GM23338 (cell line): ENCODE data around the gene NACA2. TPM values are rescaled to one million over a fixed set of nuclear protein-coding genes. Genes with fewer than 3 reads are reported as not detected.

Experiments used
- ATAC-seq: fragments of 200-7000 bp; cut with Tn5 transposase; 3 replicates; pipeline ENCODE4 v1.9.1; 2020
- DNase-seq: peaks from one replicate; pipeline ENCODE4 v3.0.0-alpha.2; 2015; ENCODE audit warnings: low spot score
- H2AFZ ChIP-seq: fragments of 200-600 bp; sonication (generic); 2 replicates; pipeline ENCODE4 v1.8.0; 2016; ENCODE audit warnings: antibody characterized with exemption, mild to moderate bottlenecking, moderate library complexity
- H3F3A ChIP-seq: fragments of 200-600 bp; sonication (generic); replicated peaks from 2 replicates; pipeline ENCODE4 v1.8.0; 2017; ENCODE audit warnings: antibody characterized with exemption, mixed run types, low read depth
- H3K27ac ChIP-seq: fragments of 200-600 bp; sonication (generic); 2 replicates; pipeline ENCODE4 v1.6.1; 2016; ENCODE audit warnings: low read depth
- H3K27me3 ChIP-seq: fragments of 200-600 bp; sonication (generic); 2 replicates; pipeline ENCODE4 v1.8.0; 2016; ENCODE audit warnings: mild to moderate bottlenecking, mixed run types, moderate library complexity; ENCODE audit not compliant: insufficient read depth
- H3K36me3 ChIP-seq: fragments of 200-600 bp; sonication (generic); 2 replicates; pipeline ENCODE4 v1.8.0; 2016; ENCODE audit warnings: mild to moderate bottlenecking; ENCODE audit not compliant: insufficient read depth
- H3K4me1 ChIP-seq: fragments of 200-600 bp; sonication (generic); 2 replicates; pipeline ENCODE4 v1.8.0; 2016; ENCODE audit warnings: mild to moderate bottlenecking, moderate library complexity; ENCODE audit not compliant: insufficient read depth
- H3K4me2 ChIP-seq: fragments of 200-600 bp; sonication (generic); 2 replicates; pipeline ENCODE4 v1.7.1; 2017; ENCODE audit warnings: mixed run types
- H3K4me3 ChIP-seq: fragments of 200-600 bp; sonication (generic); 2 replicates; pipeline ENCODE4 v1.6.1; 2016; ENCODE audit warnings: mixed run types
- H3K79me2 ChIP-seq: fragments of 200-600 bp; sonication (generic); replicated peaks from 2 replicates; pipeline ENCODE4 v1.8.0; 2017; ENCODE audit warnings: mild to moderate bottlenecking; ENCODE audit not compliant: insufficient read depth
- H3K9me2 ChIP-seq: fragments of 200-600 bp; sonication (generic); 2 replicates; pipeline ENCODE4 v1.8.0; 2017; ENCODE audit not compliant: insufficient read depth
- H4K20me1 ChIP-seq: fragments of 200-600 bp; sonication (generic); replicated peaks from 2 replicates; pipeline ENCODE4 v1.8.0; 2017; ENCODE audit warnings: mild to moderate bottlenecking; ENCODE audit not compliant: insufficient read depth
- H3K27ac Mint-ChIP-seq: 2 replicates; pipeline ENCODE4 v1.8.0; 2020; ENCODE audit warnings: inconsistent platforms, mild to moderate bottlenecking, moderate library complexity, mixed read lengths
- H3K27me3 Mint-ChIP-seq: 3 replicates; pipeline ENCODE4 v1.8.0; 2022; ENCODE audit warnings: low read depth, mild to moderate bottlenecking, moderate library complexity, mixed read lengths, inconsistent platforms; ENCODE audit not compliant: insufficient read depth, poor library complexity
- H3K36me3 Mint-ChIP-seq: 3 replicates; pipeline ENCODE4 v1.8.0; 2021; ENCODE audit warnings: low read depth, mild to moderate bottlenecking, inconsistent platforms, moderate library complexity, mixed read lengths
- H3K4me1 Mint-ChIP-seq: 3 replicates; pipeline ENCODE4 v1.8.0; 2020; ENCODE audit warnings: mild to moderate bottlenecking, inconsistent platforms, mixed read lengths
- H3K4me3 Mint-ChIP-seq: 3 replicates; pipeline ENCODE4 v1.8.0; 2021; ENCODE audit warnings: moderate library complexity, mild to moderate bottlenecking, inconsistent platforms, mixed read lengths
- H3K9me3 Mint-ChIP-seq: 3 replicates; pipeline ENCODE4 v1.8.0; 2020; ENCODE audit warnings: moderate library complexity, mild to moderate bottlenecking, inconsistent platforms, mixed read lengths
- CREB1 ChIP-seq: fragments of 250-450 bp; sonication (Bioruptor Pico); IDR thresholded peaks from 2 replicates; pipeline ENCODE4 v1.5.0; 2020; ENCODE audit warnings: low read depth, mild to moderate bottlenecking, moderate library complexity
- EZH2phosphoT487 ChIP-seq: fragments of 200-600 bp; sonication (generic); IDR thresholded peaks from one replicate; pipeline ENCODE4 v1.8.1; 2018; ENCODE audit warnings: antibody characterized with exemption; ENCODE audit not compliant: unreplicated experiment
- JUNB ChIP-seq: IDR thresholded peaks from one replicate; pipeline ENCODE4 v1.6.1; 2016; ENCODE audit warnings: antibody characterized with exemption; ENCODE audit not compliant: unreplicated experiment
- NANOG ChIP-seq: IDR thresholded peaks from 2 replicates; pipeline ENCODE4 v1.6.1; 2016; ENCODE audit warnings: antibody characterized with exemption, borderline replicate concordance
- STAT1 ChIP-seq: IDR thresholded peaks from one replicate; pipeline ENCODE4 v1.6.1; 2016; ENCODE audit warnings: antibody characterized with exemption; ENCODE audit not compliant: unreplicated experiment
- ZNF114 ChIP-seq: fragments of 250-450 bp; sonication (Bioruptor Pico); IDR thresholded peaks from 2 replicates; pipeline ENCODE4 v1.5.0; 2020; ENCODE audit warnings: mild to moderate bottlenecking, moderate library complexity
- ZNF331 ChIP-seq: fragments of 250-450 bp; sonication (Bioruptor Pico); IDR thresholded peaks from 2 replicates; pipeline ENCODE4 v1.5.0; 2020; ENCODE audit warnings: low read depth, mild to moderate bottlenecking, moderate library complexity
- polyA plus RNA-seq: library from polyadenylated mRNA; unstranded; fragments of >200 nt; fragmentation: Nextera tagmentation; extraction: Ambion mirVana; gene quantifications from 2 replicates; pipeline ENCODE4 v1.2.1, GENCODE V29; 2016
- total RNA-seq: library from RNA; depleted of rRNA; stranded (reverse); fragments of >200 nt; shearing (Covaris generic); gene quantifications from 2 replicates; pipeline ENCODE4 v1.2.3, GENCODE V29; 2014
- TF ChIP-seq, protein P1 (sequence below): fragments of 250-450 bp; sonication (Bioruptor Pico); IDR thresholded peaks from 2 replicates; pipeline ENCODE4 v1.5.0; 2020; ENCODE audit warnings: mild to moderate bottlenecking, moderate library complexity
- TF ChIP-seq, protein P2 (sequence below), 2 experiments: fragments of 200-600 bp in 1 of 2; sonication (generic) in 1 of 2; conservative IDR thresholded peaks; 2 replicates each; pipeline versions ENCODE4 v1.5.1 to v1.6.1; 2016 to 2017; ENCODE audit warnings: antibody characterized with exemption in 2 of 2, low read depth in 2 of 2, mild to moderate bottlenecking in 2 of 2, moderate library complexity in 1 of 2
- TF ChIP-seq, protein P3 (sequence below): IDR thresholded peaks from one replicate; pipeline ENCODE4 v1.6.1; 2018; ENCODE audit warnings: antibody characterized with exemption; ENCODE audit not compliant: unreplicated experiment
- TF ChIP-seq, protein P4 (sequence below): IDR thresholded peaks from 2 replicates; pipeline ENCODE4 v1.6.1; 2016; ENCODE audit warnings: antibody characterized with exemption

The NACA2 gene
- total and polyA plus RNA-seq, 2 experiments from 2014 or later, result 0.65 TPM; not detected in 1

DNA sequence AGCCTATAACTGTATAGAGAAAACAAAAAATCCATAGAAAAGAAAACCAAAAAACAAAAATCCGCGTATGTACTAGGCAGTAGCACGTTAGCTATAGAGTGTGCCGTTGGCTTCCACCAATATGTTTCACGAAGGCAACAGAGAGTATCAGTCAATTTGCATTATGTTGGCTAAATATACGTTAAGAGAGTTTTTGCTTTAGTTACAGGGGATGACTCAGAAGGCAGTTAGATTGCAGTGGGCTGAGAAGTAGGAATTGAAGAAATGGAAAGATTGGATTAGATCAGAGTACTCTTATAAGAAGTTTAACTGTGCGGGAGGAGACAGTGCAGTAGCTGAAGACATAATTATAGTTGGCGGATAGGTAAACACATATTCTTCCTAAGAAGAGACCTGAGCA lies 911 bp upstream of the NACA2 start:
- H3K9me2 ChIP-seq, result peaks cover 5% of the 10 kb centered on the region; the same call in 1 of the 2 replicates
- H3K36me3 Mint-ChIP-seq, result no peaks in the 10 kb centered on the region
- no peaks in the 10 kb centered on the region for H4K20me1 ChIP-seq
- no peaks in the 10 kb centered on the region for H3K9me3 Mint-ChIP-seq
- no peaks in the 10 kb centered on the region for H3K79me2 ChIP-seq
- no peaks in the 10 kb centered on the region for H3F3A ChIP-seq
- H3K4me1 Mint-ChIP-seq, result no peaks in the 10 kb centered on the region
- no peaks in the 10 kb centered on the region for H3K4me1 ChIP-seq
- no peaks in the 10 kb centered on the region for H3K27me3 Mint-ChIP-seq
- ATAC-seq (no peak), DNase-seq (no peak)
- no peak overlapping the region for H3K4me2 ChIP-seq
- H2AFZ ChIP-seq, result no peak overlapping the region
- no peak overlapping the region for H3K27ac Mint-ChIP-seq
- no peaks in the 10 kb centered on the region for H3K27me3 ChIP-seq
- no peak overlapping the region for H3K4me3 Mint-ChIP-seq
- H3K36me3 ChIP-seq, result no peaks in the 10 kb centered on the region
- no peak overlapping the region for H3K4me3 ChIP-seq
- TF ChIP-seq ZNF114 (CRISPR knock-in tag) (no peak), EZH2phosphoT487 (no peak), CREB1 (CRISPR knock-in tag) (no peak), NANOG (no peak), STAT1 (no peak), ZNF331 (CRISPR knock-in tag) (no peak), JUNB (no peak)
- TF ChIP-seq, protein P1, sequence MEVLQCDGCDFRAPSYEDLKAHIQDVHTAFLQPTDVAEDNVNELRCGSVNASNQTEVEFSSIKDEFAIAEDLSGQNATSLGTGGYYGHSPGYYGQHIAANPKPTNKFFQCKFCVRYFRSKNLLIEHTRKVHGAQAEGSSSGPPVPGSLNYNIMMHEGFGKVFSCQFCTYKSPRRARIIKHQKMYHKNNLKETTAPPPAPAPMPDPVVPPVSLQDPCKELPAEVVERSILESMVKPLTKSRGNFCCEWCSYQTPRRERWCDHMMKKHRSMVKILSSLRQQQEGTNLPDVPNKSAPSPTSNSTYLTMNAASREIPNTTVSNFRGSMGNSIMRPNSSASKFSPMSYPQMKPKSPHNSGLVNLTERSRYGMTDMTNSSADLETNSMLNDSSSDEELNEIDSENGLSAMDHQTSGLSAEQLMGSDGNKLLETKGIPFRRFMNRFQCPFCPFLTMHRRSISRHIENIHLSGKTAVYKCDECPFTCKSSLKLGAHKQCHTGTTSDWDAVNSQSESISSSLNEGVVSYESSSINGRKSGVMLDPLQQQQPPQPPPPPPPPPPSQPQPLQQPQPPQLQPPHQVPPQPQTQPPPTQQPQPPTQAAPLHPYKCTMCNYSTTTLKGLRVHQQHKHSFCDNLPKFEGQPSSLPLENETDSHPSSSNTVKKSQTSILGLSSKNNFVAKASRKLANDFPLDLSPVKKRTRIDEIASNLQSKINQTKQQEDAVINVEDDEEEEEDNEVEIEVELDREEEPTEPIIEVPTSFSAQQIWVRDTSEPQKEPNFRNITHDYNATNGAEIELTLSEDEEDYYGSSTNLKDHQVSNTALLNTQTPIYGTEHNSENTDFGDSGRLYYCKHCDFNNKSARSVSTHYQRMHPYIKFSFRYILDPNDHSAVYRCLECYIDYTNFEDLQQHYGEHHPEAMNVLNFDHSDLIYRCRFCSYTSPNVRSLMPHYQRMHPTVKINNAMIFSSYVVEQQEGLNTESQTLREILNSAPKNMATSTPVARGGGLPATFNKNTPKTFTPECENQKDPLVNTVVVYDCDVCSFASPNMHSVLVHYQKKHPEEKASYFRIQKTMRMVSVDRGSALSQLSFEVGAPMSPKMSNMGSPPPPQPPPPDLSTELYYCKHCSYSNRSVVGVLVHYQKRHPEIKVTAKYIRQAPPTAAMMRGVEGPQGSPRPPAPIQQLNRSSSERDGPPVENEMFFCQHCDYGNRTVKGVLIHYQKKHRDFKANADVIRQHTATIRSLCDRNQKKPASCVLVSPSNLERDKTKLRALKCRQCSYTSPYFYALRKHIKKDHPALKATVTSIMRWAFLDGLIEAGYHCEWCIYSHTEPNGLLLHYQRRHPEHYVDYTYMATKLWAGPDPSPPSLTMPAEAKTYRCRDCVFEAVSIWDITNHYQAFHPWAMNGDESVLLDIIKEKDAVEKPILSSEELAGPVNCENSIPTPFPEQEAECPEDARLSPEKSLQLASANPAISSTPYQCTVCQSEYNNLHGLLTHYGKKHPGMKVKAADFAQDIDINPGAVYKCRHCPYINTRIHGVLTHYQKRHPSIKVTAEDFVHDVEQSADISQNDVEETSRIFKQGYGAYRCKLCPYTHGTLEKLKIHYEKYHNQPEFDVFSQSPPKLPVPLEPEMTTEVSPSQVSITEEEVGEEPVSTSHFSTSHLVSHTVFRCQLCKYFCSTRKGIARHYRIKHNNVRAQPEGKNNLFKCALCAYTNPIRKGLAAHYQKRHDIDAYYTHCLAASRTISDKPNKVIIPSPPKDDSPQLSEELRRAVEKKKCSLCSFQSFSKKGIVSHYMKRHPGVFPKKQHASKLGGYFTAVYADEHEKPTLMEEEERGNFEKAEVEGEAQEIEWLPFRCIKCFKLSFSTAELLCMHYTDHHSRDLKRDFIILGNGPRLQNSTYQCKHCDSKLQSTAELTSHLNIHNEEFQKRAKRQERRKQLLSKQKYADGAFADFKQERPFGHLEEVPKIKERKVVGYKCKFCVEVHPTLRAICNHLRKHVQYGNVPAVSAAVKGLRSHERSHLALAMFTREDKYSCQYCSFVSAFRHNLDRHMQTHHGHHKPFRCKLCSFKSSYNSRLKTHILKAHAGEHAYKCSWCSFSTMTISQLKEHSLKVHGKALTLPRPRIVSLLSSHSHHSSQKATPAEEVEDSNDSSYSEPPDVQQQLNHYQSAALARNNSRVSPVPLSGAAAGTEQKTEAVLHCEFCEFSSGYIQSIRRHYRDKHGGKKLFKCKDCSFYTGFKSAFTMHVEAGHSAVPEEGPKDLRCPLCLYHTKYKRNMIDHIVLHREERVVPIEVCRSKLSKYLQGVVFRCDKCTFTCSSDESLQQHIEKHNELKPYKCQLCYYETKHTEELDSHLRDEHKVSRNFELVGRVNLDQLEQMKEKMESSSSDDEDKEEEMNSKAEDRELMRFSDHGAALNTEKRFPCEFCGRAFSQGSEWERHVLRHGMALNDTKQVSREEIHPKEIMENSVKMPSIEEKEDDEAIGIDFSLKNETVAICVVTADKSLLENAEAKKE (CRISPR knock-in tag), result no peak
- TF ChIP-seq, protein P2, sequence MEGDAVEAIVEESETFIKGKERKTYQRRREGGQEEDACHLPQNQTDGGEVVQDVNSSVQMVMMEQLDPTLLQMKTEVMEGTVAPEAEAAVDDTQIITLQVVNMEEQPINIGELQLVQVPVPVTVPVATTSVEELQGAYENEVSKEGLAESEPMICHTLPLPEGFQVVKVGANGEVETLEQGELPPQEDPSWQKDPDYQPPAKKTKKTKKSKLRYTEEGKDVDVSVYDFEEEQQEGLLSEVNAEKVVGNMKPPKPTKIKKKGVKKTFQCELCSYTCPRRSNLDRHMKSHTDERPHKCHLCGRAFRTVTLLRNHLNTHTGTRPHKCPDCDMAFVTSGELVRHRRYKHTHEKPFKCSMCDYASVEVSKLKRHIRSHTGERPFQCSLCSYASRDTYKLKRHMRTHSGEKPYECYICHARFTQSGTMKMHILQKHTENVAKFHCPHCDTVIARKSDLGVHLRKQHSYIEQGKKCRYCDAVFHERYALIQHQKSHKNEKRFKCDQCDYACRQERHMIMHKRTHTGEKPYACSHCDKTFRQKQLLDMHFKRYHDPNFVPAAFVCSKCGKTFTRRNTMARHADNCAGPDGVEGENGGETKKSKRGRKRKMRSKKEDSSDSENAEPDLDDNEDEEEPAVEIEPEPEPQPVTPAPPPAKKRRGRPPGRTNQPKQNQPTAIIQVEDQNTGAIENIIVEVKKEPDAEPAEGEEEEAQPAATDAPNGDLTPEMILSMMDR (conservative IDR thresholded peaks at IDR 0.05; ENCODE audit: low read depth in 2 of 2), result no peak
- TF ChIP-seq, protein P3, sequence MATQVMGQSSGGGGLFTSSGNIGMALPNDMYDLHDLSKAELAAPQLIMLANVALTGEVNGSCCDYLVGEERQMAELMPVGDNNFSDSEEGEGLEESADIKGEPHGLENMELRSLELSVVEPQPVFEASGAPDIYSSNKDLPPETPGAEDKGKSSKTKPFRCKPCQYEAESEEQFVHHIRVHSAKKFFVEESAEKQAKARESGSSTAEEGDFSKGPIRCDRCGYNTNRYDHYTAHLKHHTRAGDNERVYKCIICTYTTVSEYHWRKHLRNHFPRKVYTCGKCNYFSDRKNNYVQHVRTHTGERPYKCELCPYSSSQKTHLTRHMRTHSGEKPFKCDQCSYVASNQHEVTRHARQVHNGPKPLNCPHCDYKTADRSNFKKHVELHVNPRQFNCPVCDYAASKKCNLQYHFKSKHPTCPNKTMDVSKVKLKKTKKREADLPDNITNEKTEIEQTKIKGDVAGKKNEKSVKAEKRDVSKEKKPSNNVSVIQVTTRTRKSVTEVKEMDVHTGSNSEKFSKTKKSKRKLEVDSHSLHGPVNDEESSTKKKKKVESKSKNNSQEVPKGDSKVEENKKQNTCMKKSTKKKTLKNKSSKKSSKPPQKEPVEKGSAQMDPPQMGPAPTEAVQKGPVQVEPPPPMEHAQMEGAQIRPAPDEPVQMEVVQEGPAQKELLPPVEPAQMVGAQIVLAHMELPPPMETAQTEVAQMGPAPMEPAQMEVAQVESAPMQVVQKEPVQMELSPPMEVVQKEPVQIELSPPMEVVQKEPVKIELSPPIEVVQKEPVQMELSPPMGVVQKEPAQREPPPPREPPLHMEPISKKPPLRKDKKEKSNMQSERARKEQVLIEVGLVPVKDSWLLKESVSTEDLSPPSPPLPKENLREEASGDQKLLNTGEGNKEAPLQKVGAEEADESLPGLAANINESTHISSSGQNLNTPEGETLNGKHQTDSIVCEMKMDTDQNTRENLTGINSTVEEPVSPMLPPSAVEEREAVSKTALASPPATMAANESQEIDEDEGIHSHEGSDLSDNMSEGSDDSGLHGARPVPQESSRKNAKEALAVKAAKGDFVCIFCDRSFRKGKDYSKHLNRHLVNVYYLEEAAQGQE, result no peak
- TF ChIP-seq, protein P4, sequence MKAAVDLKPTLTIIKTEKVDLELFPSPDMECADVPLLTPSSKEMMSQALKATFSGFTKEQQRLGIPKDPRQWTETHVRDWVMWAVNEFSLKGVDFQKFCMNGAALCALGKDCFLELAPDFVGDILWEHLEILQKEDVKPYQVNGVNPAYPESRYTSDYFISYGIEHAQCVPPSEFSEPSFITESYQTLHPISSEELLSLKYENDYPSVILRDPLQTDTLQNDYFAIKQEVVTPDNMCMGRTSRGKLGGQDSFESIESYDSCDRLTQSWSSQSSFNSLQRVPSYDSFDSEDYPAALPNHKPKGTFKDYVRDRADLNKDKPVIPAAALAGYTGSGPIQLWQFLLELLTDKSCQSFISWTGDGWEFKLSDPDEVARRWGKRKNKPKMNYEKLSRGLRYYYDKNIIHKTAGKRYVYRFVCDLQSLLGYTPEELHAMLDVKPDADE, result no peak
- H3K27ac ChIP-seq, result no peak overlapping the region
